Measurements from ENCODE around the gene ITPR2. TPM values are rescaled to one million over a fixed set of nuclear protein-coding genes. Genes with fewer than 3 reads are reported as not detected.

The ITPR2 gene
- polyA plus RNA-seq, 1 donor from 2014 or later = 27.5 TPM

GRCh38 chr12:26697217-26697616, 135.8 kb downstream of the ITPR2 start:
- H3K27ac Mint-ChIP-seq = no peak overlapping the region
- H3K4me1 Mint-ChIP-seq = peaks cover 2 to 6% (median 2%) of the 10 kb centered on the region in 3 donors
- peaks cover 19% of the 10 kb centered on the region for H3K36me3 Mint-ChIP-seq
- H3K4me3 Mint-ChIP-seq = peak overlapping the region in 1 of 4 donors; percentile 18
- H3K27me3 Mint-ChIP-seq = no peaks in the 10 kb centered on the region
- H3K9me3 Mint-ChIP-seq = peaks cover 0 to 6% (median 0%) of the 10 kb centered on the region in 3 donors

- peaks cover 2% of the 10 kb centered on the region in 3 donors for H3K4me1 Mint-ChIP-seq
- H3K4me3 Mint-ChIP-seq = no peak overlapping the region
- no peaks in the 10 kb centered on the region for H3K27me3 Mint-ChIP-seq
- peak overlapping the region in 1 of 3 donors; percentile 14 for H3K27ac Mint-ChIP-seq
- H3K36me3 Mint-ChIP-seq = peaks cover 21% of the 10 kb centered on the region
- peaks cover 0 to 6% (median 0%) of the 10 kb centered on the region in 3 donors for H3K9me3 Mint-ChIP-seq
Observed at GRCh38 chr12:26696613-26697092, 136.3 kb downstream of the ITPR2 start.

- Mint-ChIP-seq H3K4me3 (no peak overlapping the region), H3K36me3 (peaks cover 21% of the 10 kb centered on the region), H3K4me1 (peaks cover 0 to 2% (median 2%) of the 10 kb centered on the region in 3 donors), H3K27me3 (no peaks in the 10 kb centered on the region), H3K9me3 (peaks cover 0 to 6% (median 0%) of the 10 kb centered on the region in 3 donors), H3K27ac (no peak overlapping the region)
Observed at GRCh38 chr12:26696048-26696612, 136.9 kb downstream of the ITPR2 start.

GRCh38 chr12:26694402-26694801, 138.6 kb downstream of the ITPR2 start:
- Mint-ChIP-seq H3K27ac (no peak overlapping the region), H3K36me3 (peaks cover 23% of the 10 kb centered on the region), H3K4me3 (no peak overlapping the region), H3K4me1 (peaks cover 0 to 2% (median 2%) of the 10 kb centered on the region in 3 donors), H3K9me3 (peaks cover 0 to 6% (median 0%) of the 10 kb centered on the region in 3 donors), H3K27me3 (no peaks in the 10 kb centered on the region)

- Mint-ChIP-seq H3K27me3 (no peaks in the 10 kb centered on the region), H3K27ac (no peak overlapping the region), H3K36me3 (peaks cover 22% of the 10 kb centered on the region), H3K9me3 (no peaks in the 10 kb centered on the region), H3K4me3 (no peak overlapping the region), H3K4me1 (peaks cover 0 to 3% (median 2%) of the 10 kb centered on the region in 3 donors)
Observed at GRCh38 chr12:26692407-26692806, 140.6 kb downstream of the ITPR2 start.

- peaks cover 0 to 3% (median 2%) of the 10 kb centered on the region in 3 donors for H3K4me1 Mint-ChIP-seq
- H3K27me3 Mint-ChIP-seq = no peaks in the 10 kb centered on the region
- no peaks in the 10 kb centered on the region for H3K9me3 Mint-ChIP-seq
- H3K36me3 Mint-ChIP-seq = peaks cover 27% of the 10 kb centered on the region
- no peak overlapping the region for H3K27ac Mint-ChIP-seq
- no peak overlapping the region for H3K4me3 Mint-ChIP-seq
Observed at GRCh38 chr12:26691234-26691970, 141.6 kb downstream of the ITPR2 start.

- Mint-ChIP-seq H3K9me3 (no peaks in the 10 kb centered on the region), H3K27me3 (no peaks in the 10 kb centered on the region), H3K4me3 (no peak overlapping the region), H3K4me1 (peaks cover 0 to 3% (median 2%) of the 10 kb centered on the region in 3 donors), H3K36me3 (peaks cover 25% of the 10 kb centered on the region), H3K27ac (no peak overlapping the region)
Observed at GRCh38 chr12:26690601-26691000, 142.4 kb downstream of the ITPR2 start.

GRCh38 chr12:26689281-26689841, 143.6 kb downstream of the ITPR2 start:
- Mint-ChIP-seq H3K9me3 (no peaks in the 10 kb centered on the region), H3K27me3 (no peaks in the 10 kb centered on the region), H3K4me1 (peaks cover 0 to 3% (median 2%) of the 10 kb centered on the region in 3 donors), H3K36me3 (peaks cover 27% of the 10 kb centered on the region), H3K4me3 (no peak overlapping the region), H3K27ac (no peak overlapping the region)

- peaks cover 29% of the 10 kb centered on the region for H3K36me3 Mint-ChIP-seq
- peaks cover 0 to 3% (median 0%) of the 10 kb centered on the region in 3 donors for H3K4me1 Mint-ChIP-seq
- H3K27ac Mint-ChIP-seq = no peak overlapping the region
- H3K4me3 Mint-ChIP-seq = no peak overlapping the region
- no peaks in the 10 kb centered on the region for H3K9me3 Mint-ChIP-seq
- H3K27me3 Mint-ChIP-seq = no peaks in the 10 kb centered on the region
Observed at GRCh38 chr12:26688344-26688904, 144.6 kb downstream of the ITPR2 start.

GRCh38 chr12:26686408-26686807, 146.6 kb downstream of the ITPR2 start:
- Mint-ChIP-seq H3K36me3 (peaks cover 32% of the 10 kb centered on the region), H3K9me3 (no peaks in the 10 kb centered on the region), H3K27ac (no peak overlapping the region), H3K4me3 (no peak overlapping the region), H3K4me1 (peaks cover 0 to 3% (median 0%) of the 10 kb centered on the region in 3 donors), H3K27me3 (no peaks in the 10 kb centered on the region)

GRCh38 chr12:26684101-26684500, 148.9 kb downstream of the ITPR2 start:
- Mint-ChIP-seq H3K27me3 (no peaks in the 10 kb centered on the region), H3K27ac (no peak overlapping the region), H3K4me3 (no peak overlapping the region), H3K36me3 (peaks cover 30% of the 10 kb centered on the region), H3K4me1 (peaks cover 0 to 1% (median 0%) of the 10 kb centered on the region in 3 donors), H3K9me3 (no peaks in the 10 kb centered on the region)

- Mint-ChIP-seq H3K27ac (no peak overlapping the region), H3K36me3 (peaks cover 26% of the 10 kb centered on the region), H3K4me3 (no peak overlapping the region), H3K4me1 (peaks cover 0 to 1% (median 0%) of the 10 kb centered on the region in 3 donors), H3K27me3 (no peaks in the 10 kb centered on the region), H3K9me3 (no peaks in the 10 kb centered on the region)
Observed at GRCh38 chr12:26683443-26683842, 149.6 kb downstream of the ITPR2 start.

- Mint-ChIP-seq H3K4me3 (no peak overlapping the region), H3K4me1 (no peaks in the 10 kb centered on the region), H3K27me3 (no peaks in the 10 kb centered on the region), H3K9me3 (no peaks in the 10 kb centered on the region), H3K27ac (no peak overlapping the region), H3K36me3 (peaks cover 20% of the 10 kb centered on the region)
Observed at GRCh38 chr12:26680727-26681455, 152.1 kb downstream of the ITPR2 start.

GRCh38 chr12:26678697-26679660, 154.0 kb downstream of the ITPR2 start:
- H3K4me3 Mint-ChIP-seq = no peak overlapping the region
- H3K4me1 Mint-ChIP-seq = no peaks in the 10 kb centered on the region
- H3K9me3 Mint-ChIP-seq = no peaks in the 10 kb centered on the region
- H3K36me3 Mint-ChIP-seq = peaks cover 10% of the 10 kb centered on the region
- H3K27me3 Mint-ChIP-seq = no peaks in the 10 kb centered on the region
- no peak overlapping the region for H3K27ac Mint-ChIP-seq
